ENCODE data around the gene PSAT1.

The PSAT1 gene

GRCh38 chr9:78295177-78295575 lies 1.7 kb upstream of the PSAT1 start:
- TF ChIP-seq POLR2AphosphoS5 (IDR thresholded peaks at IDR 0.05; ENCODE audit: low read depth, low read length) (no peak), TAF1 (IDR thresholded peaks at IDR 0.05; ENCODE audit: borderline replicate concordance, insufficient read depth, low read length) (no peak), REST (IDR thresholded peaks at IDR 0.05; ENCODE audit: insufficient read depth in 1 of 2, low read depth in 2 of 2, low read length in 2 of 2) (no peak), SIN3A (IDR thresholded peaks at IDR 0.05; ENCODE audit: borderline replicate concordance, insufficient read depth, low read length) (no peak), FOXP2 (optimal IDR thresholded peaks at IDR 0.05; ENCODE audit: borderline replicate concordance, extremely low read depth, extremely low read length, insufficient read depth) (no peak)

- TF ChIP-seq POLR2AphosphoS5 (IDR thresholded peaks at IDR 0.05; ENCODE audit: low read depth, low read length) (no peak), REST (IDR thresholded peaks at IDR 0.05; ENCODE audit: insufficient read depth in 1 of 2, low read depth in 2 of 2, low read length in 2 of 2) (no peak), FOXP2 (optimal IDR thresholded peaks at IDR 0.05; ENCODE audit: borderline replicate concordance, extremely low read depth, extremely low read length, insufficient read depth) (no peak), SIN3A (IDR thresholded peaks at IDR 0.05; ENCODE audit: borderline replicate concordance, insufficient read depth, low read length) (no peak), TAF1 (IDR thresholded peaks at IDR 0.05; ENCODE audit: borderline replicate concordance, insufficient read depth, low read length) (no peak)
These were observed 1.2 kb upstream of the PSAT1 start for GRCh38 chr9:78295731-78296130.

GRCh38 chr9:78296201-78296892 lies 578 bp upstream of the PSAT1 start:
- TF ChIP-seq POLR2AphosphoS5 (IDR thresholded peaks at IDR 0.05; ENCODE audit: low read depth, low read length) (no peak), TAF1 (IDR thresholded peaks at IDR 0.05; ENCODE audit: borderline replicate concordance, insufficient read depth, low read length) (no peak)

GRCh38 chr9:78297672-78297961 lies 692 bp downstream of the PSAT1 start:
- no peak for TF ChIP-seq REST (IDR thresholded peaks at IDR 0.05; ENCODE audit: insufficient read depth in 1 of 2, low read depth in 2 of 2, low read length in 2 of 2)
- no peak for TF ChIP-seq SIN3A (IDR thresholded peaks at IDR 0.05; ENCODE audit: borderline replicate concordance, insufficient read depth, low read length)
- no peak for TF ChIP-seq FOXP2 (optimal IDR thresholded peaks at IDR 0.05; ENCODE audit: borderline replicate concordance, extremely low read depth, extremely low read length, insufficient read depth)
- no peak for TF ChIP-seq TAF1 (IDR thresholded peaks at IDR 0.05; ENCODE audit: borderline replicate concordance, insufficient read depth, low read length)
- no peak for TF ChIP-seq POLR2AphosphoS5 (IDR thresholded peaks at IDR 0.05; ENCODE audit: low read depth, low read length)

- no peak for TF ChIP-seq POLR2AphosphoS5 (IDR thresholded peaks at IDR 0.05; ENCODE audit: low read depth, low read length)
- no peak for TF ChIP-seq TAF1 (IDR thresholded peaks at IDR 0.05; ENCODE audit: borderline replicate concordance, insufficient read depth, low read length)
- TF ChIP-seq SIN3A (IDR thresholded peaks at IDR 0.05; ENCODE audit: borderline replicate concordance, insufficient read depth, low read length), result no peak
- TF ChIP-seq FOXP2 (optimal IDR thresholded peaks at IDR 0.05; ENCODE audit: borderline replicate concordance, extremely low read depth, extremely low read length, insufficient read depth), result no peak
- TF ChIP-seq REST (IDR thresholded peaks at IDR 0.05; ENCODE audit: insufficient read depth in 1 of 2, low read depth in 2 of 2, low read length in 2 of 2), result no peak
These were observed 1.3 kb downstream of the PSAT1 start for GRCh38 chr9:78298046-78298765.
